AG04450 (cell line): ENCODE measurements around the gene MAGI2. TPM values are rescaled to one million over a fixed set of nuclear protein-coding genes. Genes with fewer than 3 reads are reported as not detected.

ENCODE experiments used
- CTCF ChIA-PET: fragments of 300-600, 350-600 bp; formaldehyde crosslinking; extraction: SDS; loops from one replicate; lab custom pipeline; 2022; ENCODE audit warnings: antibody characterized with exemption, inconsistent platforms; lab: Charles Lee
- POLR2A ChIA-PET: fragments of 350-600 bp; formaldehyde crosslinking; extraction: SDS; loops from one replicate; lab custom pipeline; 2021; ENCODE audit warnings: antibody characterized with exemption, inconsistent platforms; lab: Yijun Ruan, JAX
- DNase-seq: peaks from one replicate; pipeline ENCODE4 v3.0.0-alpha.2; 2011; ENCODE audit warnings: low read depth, low spot score
- H3K27ac ChIP-seq: one replicate; pipeline ENCODE4 v1.5.1; 2012; ENCODE audit warnings: low read depth, low read length, control low read depth
- H3K27me3 ChIP-seq: one replicate; pipeline ENCODE4 v1.6.0; 2012; ENCODE audit warnings: low read length; ENCODE audit not compliant: control insufficient read depth, insufficient read depth
- H3K4me3 ChIP-seq: 2 replicates; pipeline ENCODE4 v1.5.1; 2011; ENCODE audit warnings: mild to moderate bottlenecking, low read depth, low read length, control low read depth
- H3K9me3 ChIP-seq: 2 replicates; pipeline ENCODE4 v1.5.1; 2012; ENCODE audit warnings: low read length; ENCODE audit not compliant: control insufficient read depth, insufficient read depth
- CTCF ChIP-seq: IDR thresholded peaks from 2 replicates; pipeline ENCODE4 v1.5.1; 2011; ENCODE audit warnings: low read depth, low read length, control low read depth, inconsistent platforms
- polyA plus RNA-seq: library from polyadenylated mRNA; depleted of rRNA; stranded (reverse); fragments of >200 nt; gene quantifications from 2 replicates; pipeline ENCODE4 v1.2.3, GENCODE V29; 2011

The MAGI2 gene
- polyA plus RNA-seq, 1 experiment: 2.3 TPM

- POLR2A ChIA-PET: no interaction called here
- Histone ChIP-seq H3K4me3 (no peak overlapping the region), H3K27me3 (no peaks in the 10 kb centered on the region), H3K27ac (no peak overlapping the region), H3K9me3 (no peaks in the 10 kb centered on the region)
- TF ChIP-seq CTCF: no peak
- no peak for DNase-seq
- CTCF ChIA-PET: no interaction called here
These were observed 393.0 kb downstream of the MAGI2 start for GRCh38 chr7:79060498-79060897.

DNA sequence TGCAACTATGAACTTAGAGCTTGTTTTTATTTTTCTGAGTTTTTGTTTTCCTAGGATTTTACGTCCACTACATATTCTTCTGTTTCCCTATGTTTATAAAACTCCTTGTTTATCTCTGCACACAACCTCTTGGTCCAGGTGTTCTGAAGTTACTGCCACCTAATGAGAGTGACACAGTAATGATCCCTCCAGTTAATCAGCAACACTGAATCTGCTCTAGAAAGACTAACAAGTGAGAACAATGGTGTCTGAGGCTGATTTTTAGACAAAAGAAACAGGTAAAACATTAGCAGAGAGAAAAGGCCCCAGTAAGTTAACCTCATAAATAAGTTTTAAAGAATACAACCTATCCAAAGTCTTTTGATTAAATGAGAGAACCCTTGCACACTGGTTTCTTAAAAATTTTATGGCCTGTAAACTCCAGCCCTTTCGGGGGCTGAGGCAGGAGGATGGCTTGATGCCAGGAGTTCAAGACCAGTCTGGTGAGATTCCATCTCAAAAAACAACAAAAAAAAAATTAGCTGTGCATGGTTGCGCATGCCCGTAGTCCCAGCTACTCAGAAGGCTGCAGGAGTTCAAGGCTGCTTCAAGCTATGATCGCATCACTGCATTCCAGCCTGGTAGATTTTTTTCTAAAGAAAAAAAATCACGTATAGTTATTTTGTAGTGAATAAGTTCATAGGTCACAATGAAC, 397.6 kb downstream of the MAGI2 start:
- Histone ChIP-seq H3K9me3 (no peaks in the 10 kb centered on the region), H3K27ac (no peak overlapping the region), H3K4me3 (no peak overlapping the region), H3K27me3 (no peaks in the 10 kb centered on the region)
- TF ChIP-seq CTCF: no peak
- DNase-seq: no peak
- ChIA-PET CTCF (interaction anchor here (2.7 kb wide), 1 partner anchor 8 kb away, joined by 8 read pairs; no protein-coding TSS in a partner anchor), POLR2A (no interaction called here)

DNA sequence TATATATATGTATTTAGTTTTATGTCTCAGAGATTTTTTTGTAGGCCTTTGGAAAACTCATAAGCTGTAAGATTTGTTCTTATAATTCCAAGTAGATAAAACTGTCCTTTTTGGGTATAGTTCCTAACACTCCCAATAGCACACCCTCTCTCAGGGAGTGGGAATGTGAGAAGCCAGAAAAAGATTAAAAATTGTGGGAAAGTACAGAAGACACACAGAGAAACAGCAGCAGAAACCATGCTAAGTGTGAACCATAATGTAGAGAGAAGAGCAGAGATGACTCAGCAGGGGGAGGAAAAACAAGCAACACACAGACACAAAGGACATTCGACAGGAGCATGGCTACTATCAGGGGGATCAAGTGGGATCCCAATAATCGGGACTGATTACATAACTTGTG, 401.6 kb downstream of the MAGI2 start:
- no peak for TF ChIP-seq CTCF
- H3K9me3 ChIP-seq: no peaks in the 10 kb centered on the region
- DNase-seq: no peak
- ChIA-PET POLR2A (no interaction called here), CTCF (no interaction called here)
- no peak overlapping the region for H3K4me3 ChIP-seq
- H3K27me3 ChIP-seq: no peaks in the 10 kb centered on the region
- no peak overlapping the region for H3K27ac ChIP-seq

DNA sequence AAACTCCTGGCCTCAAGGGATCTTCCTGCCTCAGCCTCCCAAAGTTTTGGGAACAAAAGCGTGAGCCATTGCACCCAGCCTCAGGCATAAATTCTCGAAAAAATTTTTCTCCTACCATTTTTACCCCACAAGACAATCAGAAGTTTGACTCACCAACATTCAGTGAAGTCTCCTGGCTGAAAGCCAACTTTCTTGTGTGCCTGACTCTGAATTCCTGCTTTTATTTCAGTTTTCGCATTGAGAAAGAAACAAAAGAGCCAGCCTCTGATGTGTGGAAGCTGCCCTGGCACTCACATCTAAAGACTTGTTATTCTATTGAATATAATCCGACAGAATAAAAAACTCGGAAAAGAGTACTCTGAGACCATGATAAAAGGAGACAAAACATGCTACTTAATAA, 402.9 kb downstream of the MAGI2 start:
- POLR2A ChIA-PET: no interaction called here
- Histone ChIP-seq H3K4me3 (no peak overlapping the region), H3K9me3 (no peaks in the 10 kb centered on the region), H3K27me3 (no peaks in the 10 kb centered on the region), H3K27ac (no peak overlapping the region)
- CTCF ChIA-PET: no interaction called here
- DNase-seq: peak; percentile 26
- TF ChIP-seq CTCF: no peak

- H3K9me3 ChIP-seq: no peaks in the 10 kb centered on the region
- H3K4me3 ChIP-seq: no peak overlapping the region
- no peak overlapping the region for H3K27ac ChIP-seq
- CTCF ChIA-PET: no interaction called here
- H3K27me3 ChIP-seq: no peaks in the 10 kb centered on the region
- POLR2A ChIA-PET: no interaction called here
- no peak for DNase-seq
- no peak for TF ChIP-seq CTCF
These were observed 407.4 kb downstream of the MAGI2 start for GRCh38 chr7:79046061-79046460.
